ENCODE measurements around the gene CLDN18. TPM values are rescaled to one million over a fixed set of nuclear protein-coding genes. Genes with fewer than 3 reads are reported as not detected.

The CLDN18 gene
- polyA plus RNA-seq, 2 donors = 0.05 to 0.61 TPM

GRCh38 chr3:137990427-137990826 lies 19.5 kb upstream of the CLDN18 start:
- Histone ChIP-seq H3K9me3 (ENCODE audit: control insufficient read depth in 2 of 2, insufficient read depth in 1 of 2, low read depth in 1 of 2, low read length in 1 of 2) (no peaks in the 10 kb centered on the region), H3K36me3 (ENCODE audit: control insufficient read depth in 2 of 2, insufficient read depth in 2 of 2, low read length in 1 of 2) (no peaks in the 10 kb centered on the region), H3K27me3 (ENCODE audit: control insufficient read depth in 1 of 2, insufficient read depth in 2 of 2, low read length in 2 of 2) (no peaks in the 10 kb centered on the region), H3K4me1 (ENCODE audit: control insufficient read depth in 2 of 2, insufficient read depth in 2 of 2, low read length in 1 of 2) (no peaks in the 10 kb centered on the region), H3K27ac (ENCODE audit: low read depth in 2 of 2, low read length in 1 of 2) (no peak overlapping the region), H3K4me3 (ENCODE audit: low read depth in 1 of 2, low read length in 2 of 2) (no peak overlapping the region)
- WGBS, 2 donors = 85 to 89% methylated on average over 2 of the region's 2 CpGs

GRCh38 chr3:137992592-137992991 lies 17.4 kb upstream of the CLDN18 start:
- WGBS, 2 donors = 68 to 69% methylated on average over 4 of the region's 4 CpGs
- Histone ChIP-seq H3K27ac (ENCODE audit: low read depth in 2 of 2, low read length in 1 of 2) (no peak overlapping the region), H3K27me3 (ENCODE audit: control insufficient read depth in 1 of 2, insufficient read depth in 2 of 2, low read length in 2 of 2) (peaks cover 0 to 3% of the 10 kb centered on the region in 2 donors), H3K4me1 (ENCODE audit: control insufficient read depth in 2 of 2, insufficient read depth in 2 of 2, low read length in 1 of 2) (no peaks in the 10 kb centered on the region), H3K9me3 (ENCODE audit: control insufficient read depth in 2 of 2, insufficient read depth in 1 of 2, low read depth in 1 of 2, low read length in 1 of 2) (no peaks in the 10 kb centered on the region), H3K4me3 (ENCODE audit: low read depth in 1 of 2, low read length in 2 of 2) (no peak overlapping the region), H3K36me3 (ENCODE audit: control insufficient read depth in 2 of 2, insufficient read depth in 2 of 2, low read length in 1 of 2) (no peaks in the 10 kb centered on the region)

GRCh38 chr3:137998121-137999042 lies 11.6 kb upstream of the CLDN18 start:
- Histone ChIP-seq H3K4me3 (ENCODE audit: low read depth in 1 of 2, low read length in 2 of 2) (no peak overlapping the region), H3K27ac (ENCODE audit: low read depth in 2 of 2, low read length in 1 of 2) (no peak overlapping the region), H3K9me3 (ENCODE audit: control insufficient read depth in 2 of 2, insufficient read depth in 1 of 2, low read depth in 1 of 2, low read length in 1 of 2) (no peaks in the 10 kb centered on the region), H3K36me3 (ENCODE audit: control insufficient read depth in 2 of 2, insufficient read depth in 2 of 2, low read length in 1 of 2) (no peaks in the 10 kb centered on the region), H3K4me1 (ENCODE audit: control insufficient read depth in 2 of 2, insufficient read depth in 2 of 2, low read length in 1 of 2) (no peaks in the 10 kb centered on the region), H3K27me3 (ENCODE audit: control insufficient read depth in 1 of 2, insufficient read depth in 2 of 2, low read length in 2 of 2) (peaks cover 0 to 3% of the 10 kb centered on the region in 2 donors)
- WGBS, 2 donors = 78 to 86% methylated on average over 18 of the region's 18 CpGs

- Histone ChIP-seq H3K4me1 (ENCODE audit: control insufficient read depth in 2 of 2, insufficient read depth in 2 of 2, low read length in 1 of 2) (no peaks in the 10 kb centered on the region), H3K27me3 (ENCODE audit: control insufficient read depth in 1 of 2, insufficient read depth in 2 of 2, low read length in 2 of 2) (no peaks in the 10 kb centered on the region), H3K9me3 (ENCODE audit: control insufficient read depth in 2 of 2, insufficient read depth in 1 of 2, low read depth in 1 of 2, low read length in 1 of 2) (no peaks in the 10 kb centered on the region), H3K4me3 (ENCODE audit: low read depth in 1 of 2, low read length in 2 of 2) (no peak overlapping the region), H3K27ac (ENCODE audit: low read depth in 2 of 2, low read length in 1 of 2) (no peak overlapping the region), H3K36me3 (ENCODE audit: control insufficient read depth in 2 of 2, insufficient read depth in 2 of 2, low read length in 1 of 2) (no peaks in the 10 kb centered on the region)
- WGBS, 2 donors = 58 to 76% methylated on average over 2 of the region's 2 CpGs
These were observed 6.9 kb upstream of the CLDN18 start for GRCh38 chr3:138003069-138003468.

- Histone ChIP-seq H3K27me3 (ENCODE audit: control insufficient read depth in 1 of 2, insufficient read depth in 2 of 2, low read length in 2 of 2) (no peaks in the 10 kb centered on the region), H3K27ac (ENCODE audit: low read depth in 2 of 2, low read length in 1 of 2) (no peak overlapping the region), H3K36me3 (ENCODE audit: control insufficient read depth in 2 of 2, insufficient read depth in 2 of 2, low read length in 1 of 2) (no peaks in the 10 kb centered on the region), H3K9me3 (ENCODE audit: control insufficient read depth in 2 of 2, insufficient read depth in 1 of 2, low read depth in 1 of 2, low read length in 1 of 2) (no peaks in the 10 kb centered on the region), H3K4me3 (ENCODE audit: low read depth in 1 of 2, low read length in 2 of 2) (no peak overlapping the region), H3K4me1 (ENCODE audit: control insufficient read depth in 2 of 2, insufficient read depth in 2 of 2, low read length in 1 of 2) (no peaks in the 10 kb centered on the region)
These were observed 4.3 kb upstream of the CLDN18 start for GRCh38 chr3:138005627-138006026.

- WGBS, 2 donors = 40 to 49% methylated on average over 1 of the region's 1 CpG
- H3K9me3 ChIP-seq (ENCODE audit: control insufficient read depth in 2 of 2, insufficient read depth in 1 of 2, low read depth in 1 of 2, low read length in 1 of 2) = no peaks in the 10 kb centered on the region
- H3K27me3 ChIP-seq (ENCODE audit: control insufficient read depth in 1 of 2, insufficient read depth in 2 of 2, low read length in 2 of 2) = no peaks in the 10 kb centered on the region
- no peak overlapping the region for H3K27ac ChIP-seq (ENCODE audit: low read depth in 2 of 2, low read length in 1 of 2)
- no peak overlapping the region for H3K4me3 ChIP-seq (ENCODE audit: low read depth in 1 of 2, low read length in 2 of 2)
- H3K4me1 ChIP-seq (ENCODE audit: control insufficient read depth in 2 of 2, insufficient read depth in 2 of 2, low read length in 1 of 2) = no peaks in the 10 kb centered on the region
- H3K36me3 ChIP-seq (ENCODE audit: control insufficient read depth in 2 of 2, insufficient read depth in 2 of 2, low read length in 1 of 2) = no peaks in the 10 kb centered on the region
These were observed 2.1 kb upstream of the CLDN18 start for GRCh38 chr3:138007898-138008297.

- 88 to 92% methylated on average over 14 of the region's 14 CpGs for WGBS, 2 donors
- no peaks in the 10 kb centered on the region for H3K27me3 ChIP-seq (ENCODE audit: control insufficient read depth in 1 of 2, insufficient read depth in 2 of 2, low read length in 2 of 2)
- H3K4me3 ChIP-seq (ENCODE audit: low read depth in 1 of 2, low read length in 2 of 2) = no peak overlapping the region
- no peak overlapping the region for H3K27ac ChIP-seq (ENCODE audit: low read depth in 2 of 2, low read length in 1 of 2)
- H3K36me3 ChIP-seq (ENCODE audit: control insufficient read depth in 2 of 2, insufficient read depth in 2 of 2, low read length in 1 of 2) = no peaks in the 10 kb centered on the region
- no peaks in the 10 kb centered on the region for H3K9me3 ChIP-seq (ENCODE audit: control insufficient read depth in 2 of 2, insufficient read depth in 1 of 2, low read depth in 1 of 2, low read length in 1 of 2)
- no peaks in the 10 kb centered on the region for H3K4me1 ChIP-seq (ENCODE audit: control insufficient read depth in 2 of 2, insufficient read depth in 2 of 2, low read length in 1 of 2)
These were observed 267 bp downstream of the CLDN18 start for GRCh38 chr3:138010273-138010590.

GRCh38 chr3:138011722-138012121 lies 1.8 kb downstream of the CLDN18 start:
- Histone ChIP-seq H3K36me3 (ENCODE audit: control insufficient read depth in 2 of 2, insufficient read depth in 2 of 2, low read length in 1 of 2) (no peaks in the 10 kb centered on the region), H3K27ac (ENCODE audit: low read depth in 2 of 2, low read length in 1 of 2) (no peak overlapping the region), H3K4me1 (ENCODE audit: control insufficient read depth in 2 of 2, insufficient read depth in 2 of 2, low read length in 1 of 2) (no peaks in the 10 kb centered on the region), H3K9me3 (ENCODE audit: control insufficient read depth in 2 of 2, insufficient read depth in 1 of 2, low read depth in 1 of 2, low read length in 1 of 2) (no peaks in the 10 kb centered on the region), H3K4me3 (ENCODE audit: low read depth in 1 of 2, low read length in 2 of 2) (no peak overlapping the region), H3K27me3 (ENCODE audit: control insufficient read depth in 1 of 2, insufficient read depth in 2 of 2, low read length in 2 of 2) (no peaks in the 10 kb centered on the region)
- 64 to 66% methylated on average over 2 of the region's 2 CpGs for WGBS, 2 donors

- Histone ChIP-seq H3K36me3 (ENCODE audit: control insufficient read depth in 2 of 2, insufficient read depth in 2 of 2, low read length in 1 of 2) (no peaks in the 10 kb centered on the region), H3K27me3 (ENCODE audit: control insufficient read depth in 1 of 2, insufficient read depth in 2 of 2, low read length in 2 of 2) (no peaks in the 10 kb centered on the region), H3K4me1 (ENCODE audit: control insufficient read depth in 2 of 2, insufficient read depth in 2 of 2, low read length in 1 of 2) (no peaks in the 10 kb centered on the region), H3K27ac (ENCODE audit: low read depth in 2 of 2, low read length in 1 of 2) (no peak overlapping the region), H3K9me3 (ENCODE audit: control insufficient read depth in 2 of 2, insufficient read depth in 1 of 2, low read depth in 1 of 2, low read length in 1 of 2) (no peaks in the 10 kb centered on the region), H3K4me3 (ENCODE audit: low read depth in 1 of 2, low read length in 2 of 2) (no peak overlapping the region)
- WGBS, 2 donors = 88 to 95% methylated on average over 4 of the region's 4 CpGs
These were observed 2.6 kb downstream of the CLDN18 start for GRCh38 chr3:138012526-138012925.

- no peak overlapping the region for H3K4me3 ChIP-seq (ENCODE audit: low read depth in 1 of 2, low read length in 2 of 2)
- H3K36me3 ChIP-seq (ENCODE audit: control insufficient read depth in 2 of 2, insufficient read depth in 2 of 2, low read length in 1 of 2) = no peaks in the 10 kb centered on the region
- H3K27ac ChIP-seq (ENCODE audit: low read depth in 2 of 2, low read length in 1 of 2) = no peak overlapping the region
- H3K9me3 ChIP-seq (ENCODE audit: control insufficient read depth in 2 of 2, insufficient read depth in 1 of 2, low read depth in 1 of 2, low read length in 1 of 2) = no peaks in the 10 kb centered on the region
- H3K27me3 ChIP-seq (ENCODE audit: control insufficient read depth in 1 of 2, insufficient read depth in 2 of 2, low read length in 2 of 2) = no peaks in the 10 kb centered on the region
- no peaks in the 10 kb centered on the region for H3K4me1 ChIP-seq (ENCODE audit: control insufficient read depth in 2 of 2, insufficient read depth in 2 of 2, low read length in 1 of 2)
- 83 to 84% methylated on average over 2 of the region's 2 CpGs for WGBS, 2 donors
These were observed 6.1 kb downstream of the CLDN18 start for GRCh38 chr3:138016065-138016464.
